CD4-positive, CD25-positive, alpha-beta regulatory T cell (primary cell): Measurements from ENCODE around the gene ROPN1B. TPM values are rescaled to one million over a fixed set of nuclear protein-coding genes. Genes with fewer than 3 reads are reported as not detected.
A peak's percentile ranks its signal among the peaks of the same experiment; 100 is the strongest.
"Not testable (repeated sequence)": the region's sequence is repeated elsewhere in the genome, so short reads cannot be mapped to it uniquely, and the experiment has no call there.

ENCODE experiments used
- ATAC-seq, 2 donors: fragments of 150-1000 bp; cut with Tn5 transposase; one replicate each; pipeline ENCODE4 v1.10.0; 2021; ENCODE audit warnings: low read depth in 2 of 2, moderate number of reproducible peaks in 2 of 2, moderate library complexity in 1 of 2
- DNase-seq, 3 donors: peaks; one replicate each; pipeline versions ENCODE4 v3.0.0 to v3.0.0-alpha.2; 2012 to 2022; ENCODE audit warnings: mixed read lengths in 1 of 3
- H3K27ac ChIP-seq: one replicate; pipeline ENCODE4 v1.7.0; 2013; ENCODE audit warnings: mild to moderate bottlenecking, low read length; ENCODE audit not compliant: insufficient read depth, poor library complexity, severe bottlenecking
- H3K27me3 ChIP-seq: one replicate; pipeline ENCODE4 v1.7.0; 2013; ENCODE audit warnings: low read length; ENCODE audit not compliant: control insufficient read depth, insufficient read depth
- H3K36me3 ChIP-seq: one replicate; pipeline ENCODE4 v1.7.0; 2013; ENCODE audit warnings: mild to moderate bottlenecking, low read length, moderate library complexity; ENCODE audit not compliant: control insufficient read depth, insufficient read depth
- H3K4me1 ChIP-seq: 2 replicates; pipeline ENCODE4 v1.7.0; 2013; ENCODE audit warnings: mild to moderate bottlenecking, low read length; ENCODE audit not compliant: insufficient read depth, control insufficient read depth, poor library complexity, severe bottlenecking
- H3K4me3 ChIP-seq: one replicate; pipeline ENCODE4 v1.7.0; 2013; ENCODE audit warnings: low read depth, mild to moderate bottlenecking, low read length, moderate library complexity
- H3K9me3 ChIP-seq, 2 experiments: 1 replicate in 1 of 2; 2 replicates in 1 of 2; pipeline ENCODE4 v1.7.0; 2013; ENCODE audit warnings: low read length in 2 of 2, mild to moderate bottlenecking in 1 of 2, moderate library complexity in 1 of 2; ENCODE audit not compliant: control insufficient read depth in 2 of 2
- H3K27ac Mint-ChIP-seq, 3 donors: one replicate each; pipeline ENCODE4 v1.8.0; 2020 to 2022; ENCODE audit warnings: mild to moderate bottlenecking in 3 of 3, mixed read lengths in 3 of 3, moderate library complexity in 2 of 3
- H3K27me3 Mint-ChIP-seq: one replicate; pipeline ENCODE4 v1.8.0; 2022; ENCODE audit warnings: mild to moderate bottlenecking, mixed read lengths
- H3K36me3 Mint-ChIP-seq: one replicate; pipeline ENCODE4 v1.8.0; 2020; ENCODE audit warnings: mixed read lengths
- H3K4me1 Mint-ChIP-seq, 4 donors: one replicate each; pipeline ENCODE4 v1.8.0; 2020 to 2022; ENCODE audit warnings: mixed read lengths in 4 of 4, mild to moderate bottlenecking in 1 of 4
- H3K4me3 Mint-ChIP-seq, 4 donors: one replicate each; pipeline ENCODE4 v1.8.0; 2020 to 2022; ENCODE audit warnings: mild to moderate bottlenecking in 4 of 4, mixed read lengths in 4 of 4, moderate library complexity in 3 of 4
- H3K9me3 Mint-ChIP-seq, 7 donors: one replicate each; pipeline ENCODE4 v1.8.0; 2020 to 2022; ENCODE audit warnings: mixed read lengths in 7 of 7, mild to moderate bottlenecking in 3 of 7, moderate library complexity in 2 of 7
- polyA plus RNA-seq, 4 donors: library from polyadenylated mRNA; unstranded; fragments of 300-500 nt; fragmentation: Illumina TruSeq; gene quantifications; one replicate each; pipeline ENCODE4 v1.2.3, GENCODE V29; 2021
- total RNA-seq: library from RNA; stranded (reverse); gene quantifications from one replicate; pipeline ENCODE4 v1.2.3, GENCODE V29; 2022

ROPN1B gene
- total RNA-seq (not detected), polyA plus RNA-seq (under 1 TPM in 1 of 4 donors, not detected in 3; 0.12 TPM)

DNA sequence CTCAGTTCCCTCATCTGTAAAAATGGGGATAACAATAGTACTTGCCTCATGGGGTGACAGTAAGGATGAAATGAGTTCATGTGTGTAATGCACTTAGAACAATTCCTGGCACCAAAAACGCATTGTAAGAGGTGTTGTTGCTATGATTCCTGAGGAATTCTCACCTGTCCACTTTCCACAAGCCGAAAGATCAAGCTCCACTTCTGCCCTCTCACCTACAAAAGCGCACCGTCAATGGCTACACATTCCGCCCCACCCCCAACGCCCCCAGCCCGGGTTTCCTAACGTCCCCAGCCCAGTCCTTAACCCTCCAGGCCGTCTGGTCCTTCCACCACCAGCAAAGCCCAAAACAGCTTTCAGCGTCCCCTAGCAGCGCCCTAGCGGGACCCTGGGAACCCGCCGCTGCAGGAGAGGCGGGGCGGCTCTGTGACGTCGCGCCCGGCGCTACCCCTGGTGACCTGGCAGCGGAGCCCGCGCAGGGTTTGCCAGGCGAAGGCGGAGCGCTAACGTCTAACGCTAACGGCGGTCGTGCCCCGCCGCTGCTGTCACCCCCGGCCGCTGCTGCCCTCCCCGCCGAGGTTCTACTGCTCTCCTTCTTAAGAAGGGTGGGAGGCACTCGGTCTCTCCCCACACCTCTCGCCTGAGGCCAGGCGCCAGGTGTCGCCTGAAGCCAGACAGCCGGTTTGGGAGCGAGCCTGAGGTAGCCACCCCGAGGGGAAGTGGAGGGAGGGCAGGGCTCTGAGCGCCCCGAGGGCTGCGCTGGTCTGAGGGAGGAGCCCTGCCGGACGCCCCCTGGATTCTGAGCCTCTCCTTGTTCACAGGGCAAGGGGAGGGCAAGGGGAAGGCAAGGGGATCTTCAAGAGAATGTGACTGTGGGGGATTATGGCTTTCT is at the start of gene ROPN1B:
Gene ROPN1B, plus strand, starts transcription at position 478 of the 892 bp plus-strand sequence. CDS start 2,877 bp downstream, outside the sequence.
- peak within 1 kb of the TSS; percentile 30 to 74 (median 63) for H3K4me3 Mint-ChIP-seq
- not testable (repeated sequence) for H3K27ac Mint-ChIP-seq, H3K4me1 Mint-ChIP-seq, H3K9me3 Mint-ChIP-seq, H3K9me3 ChIP-seq, H3K36me3 Mint-ChIP-seq, DNase-seq, H3K4me3 ChIP-seq, H3K36me3 ChIP-seq, H3K4me1 ChIP-seq, H3K27ac ChIP-seq
- peaks cover 15% of the 10 kb centered on the region for H3K27me3 ChIP-seq
- ATAC-seq = peak; percentile 77 to 79
- H3K27me3 Mint-ChIP-seq = peaks cover 34% of the 10 kb centered on the region

DNA sequence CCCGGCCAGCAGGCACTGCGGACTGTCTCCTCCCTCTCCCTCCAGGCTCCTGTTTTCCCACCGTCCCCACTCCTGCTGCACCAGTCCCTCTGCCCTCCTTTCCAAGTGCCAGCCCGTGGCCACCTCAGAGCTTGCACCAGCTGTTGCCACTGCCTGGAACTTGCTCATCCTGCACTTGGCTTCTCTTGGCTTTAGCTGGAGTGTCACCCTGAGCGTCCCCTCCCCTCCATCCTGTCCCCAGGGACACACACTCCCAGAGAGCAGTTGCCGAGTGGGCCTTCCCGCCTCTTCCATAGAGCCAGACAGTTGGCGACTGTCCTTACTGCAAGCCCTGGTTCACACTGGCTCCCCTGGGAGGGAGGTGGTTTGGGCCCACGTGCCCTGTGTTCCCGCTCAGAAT is 48.8 kb upstream of the ROPN1B start:
- Mint-ChIP-seq H3K4me1 (peaks cover 0 to 17% (median 6%) of the 10 kb centered on the region in 4 donors), H3K27ac (peak overlapping the region in 1 of 3 donors; percentile 57), H3K4me3 (peak overlapping the region in 3 of 4 donors; percentile 21 to 75 (median 59))
- not testable (repeated sequence) for H3K36me3 ChIP-seq, H3K36me3 Mint-ChIP-seq, DNase-seq, H3K27ac ChIP-seq, H3K9me3 ChIP-seq, H3K27me3 Mint-ChIP-seq, H3K9me3 Mint-ChIP-seq, H3K4me3 ChIP-seq, ATAC-seq, H3K27me3 ChIP-seq, H3K4me1 ChIP-seq

- H3K4me3 ChIP-seq, DNase-seq, H3K27me3 ChIP-seq, H3K27ac Mint-ChIP-seq, H3K27ac ChIP-seq, H3K9me3 Mint-ChIP-seq, ATAC-seq, H3K27me3 Mint-ChIP-seq, H3K9me3 ChIP-seq, H3K36me3 Mint-ChIP-seq, H3K36me3 ChIP-seq, H3K4me1 ChIP-seq: not testable (repeated sequence)
- H3K4me3 Mint-ChIP-seq = peak overlapping the region in 1 of 4 donors; percentile 75
- peaks cover 0 to 13% (median 5%) of the 10 kb centered on the region in 4 donors for H3K4me1 Mint-ChIP-seq
Measured at GRCh38 chr3:125920751-125921279, 48.2 kb upstream of the ROPN1B start.

- H3K4me1 Mint-ChIP-seq, H3K27me3 ChIP-seq, ATAC-seq, H3K36me3 ChIP-seq, H3K27ac Mint-ChIP-seq, H3K27me3 Mint-ChIP-seq, H3K4me1 ChIP-seq, H3K27ac ChIP-seq, H3K9me3 ChIP-seq, H3K4me3 Mint-ChIP-seq, H3K9me3 Mint-ChIP-seq, H3K36me3 Mint-ChIP-seq, H3K4me3 ChIP-seq: not testable (repeated sequence)
- peak; percentile 23 to 52 (median 47) for DNase-seq
Measured at GRCh38 chr3:125921712-125922111, 47.3 kb upstream of the ROPN1B start.

GRCh38 chr3:125923324-125924115 is 45.5 kb upstream of the ROPN1B start:
- not testable (repeated sequence) for H3K4me3 Mint-ChIP-seq, H3K9me3 Mint-ChIP-seq, H3K36me3 Mint-ChIP-seq

GRCh38 chr3:125924276-125924675 is 44.7 kb upstream of the ROPN1B start:
- not testable (repeated sequence) for H3K9me3 ChIP-seq, DNase-seq, H3K27ac ChIP-seq, H3K27ac Mint-ChIP-seq, H3K4me3 ChIP-seq, H3K4me1 Mint-ChIP-seq, H3K27me3 ChIP-seq, H3K9me3 Mint-ChIP-seq, H3K4me3 Mint-ChIP-seq, H3K4me1 ChIP-seq, ATAC-seq, H3K36me3 ChIP-seq, H3K27me3 Mint-ChIP-seq, H3K36me3 Mint-ChIP-seq

More at GRCh38 chr3:125923324-125924115, 45.5 kb upstream of the ROPN1B start:
- not testable (repeated sequence) for H3K4me1 ChIP-seq, H3K4me3 ChIP-seq, H3K9me3 ChIP-seq, H3K27ac ChIP-seq, DNase-seq, H3K36me3 ChIP-seq, H3K27ac Mint-ChIP-seq, H3K27me3 Mint-ChIP-seq, H3K27me3 ChIP-seq, H3K4me1 Mint-ChIP-seq, ATAC-seq

- not testable (repeated sequence) for H3K9me3 Mint-ChIP-seq, H3K9me3 ChIP-seq, ATAC-seq, H3K4me1 Mint-ChIP-seq, H3K27ac ChIP-seq, H3K27me3 ChIP-seq, H3K4me1 ChIP-seq, DNase-seq, H3K27ac Mint-ChIP-seq, H3K27me3 Mint-ChIP-seq, H3K36me3 ChIP-seq, H3K4me3 Mint-ChIP-seq, H3K36me3 Mint-ChIP-seq, H3K4me3 ChIP-seq
Measured at GRCh38 chr3:125925727-125926126, 43.3 kb upstream of the ROPN1B start.
